ENCODE measurements around the gene ZSCAN22.

The ZSCAN22 gene

DNA sequence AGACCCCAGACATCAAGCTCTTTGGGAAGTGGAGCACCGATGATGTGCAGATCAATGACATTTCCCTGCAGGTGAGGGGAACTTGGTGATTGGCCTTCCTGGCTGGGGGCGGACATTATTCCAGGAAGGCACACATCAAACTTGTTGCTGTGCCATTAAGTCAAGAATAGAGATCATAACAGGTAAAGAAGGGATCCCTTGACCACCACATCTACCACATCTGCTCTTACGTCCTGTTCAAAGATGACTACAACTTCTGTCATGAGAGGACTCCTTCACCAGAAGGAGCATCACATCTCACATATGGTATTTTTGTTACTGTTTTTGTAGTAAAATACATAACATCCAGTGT is 61.4 kb downstream of the ZSCAN22 start:
- ATAC-seq (ENCODE audit: low read depth) (no peak), DNase-seq (ENCODE audit: low spot score) (no peak)
- Histone ChIP-seq H3K4me3 (ENCODE audit: severe bottlenecking) (peak overlapping the region; percentile 62), H3K9me3 (ENCODE audit: severe bottlenecking) (no peaks in the 10 kb centered on the region), H3K27ac (ENCODE audit: poor library complexity, severe bottlenecking) (peak overlapping the region; percentile 88), H3K27me3 (ENCODE audit: insufficient read depth, poor library complexity, severe bottlenecking) (no peaks in the 10 kb centered on the region), H3K36me3 (ENCODE audit: low read depth) (peaks cover 58% of the 10 kb centered on the region), H3K4me1 (ENCODE audit: insufficient read depth, poor library complexity, severe bottlenecking) (peaks cover 9% of the 10 kb centered on the region)
- TF ChIP-seq, protein P1, sequence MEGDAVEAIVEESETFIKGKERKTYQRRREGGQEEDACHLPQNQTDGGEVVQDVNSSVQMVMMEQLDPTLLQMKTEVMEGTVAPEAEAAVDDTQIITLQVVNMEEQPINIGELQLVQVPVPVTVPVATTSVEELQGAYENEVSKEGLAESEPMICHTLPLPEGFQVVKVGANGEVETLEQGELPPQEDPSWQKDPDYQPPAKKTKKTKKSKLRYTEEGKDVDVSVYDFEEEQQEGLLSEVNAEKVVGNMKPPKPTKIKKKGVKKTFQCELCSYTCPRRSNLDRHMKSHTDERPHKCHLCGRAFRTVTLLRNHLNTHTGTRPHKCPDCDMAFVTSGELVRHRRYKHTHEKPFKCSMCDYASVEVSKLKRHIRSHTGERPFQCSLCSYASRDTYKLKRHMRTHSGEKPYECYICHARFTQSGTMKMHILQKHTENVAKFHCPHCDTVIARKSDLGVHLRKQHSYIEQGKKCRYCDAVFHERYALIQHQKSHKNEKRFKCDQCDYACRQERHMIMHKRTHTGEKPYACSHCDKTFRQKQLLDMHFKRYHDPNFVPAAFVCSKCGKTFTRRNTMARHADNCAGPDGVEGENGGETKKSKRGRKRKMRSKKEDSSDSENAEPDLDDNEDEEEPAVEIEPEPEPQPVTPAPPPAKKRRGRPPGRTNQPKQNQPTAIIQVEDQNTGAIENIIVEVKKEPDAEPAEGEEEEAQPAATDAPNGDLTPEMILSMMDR (IDR thresholded peaks at IDR 0.05; ENCODE audit: poor library complexity, severe bottlenecking): no peak
